H1 (cell line): ENCODE measurements around the gene COLEC12. TPM values are rescaled to one million over a fixed set of nuclear protein-coding genes. Genes with fewer than 3 reads are reported as not detected.

Source experiments
- CTCF ChIA-PET: fragments of 300-600 bp; sonication (Branson Sonifier 250); formaldehyde crosslinking; loops from one replicate; lab custom pipeline; 2021; ENCODE audit not compliant: partially characterized antibody; lab: Charles Lee
- POLR2A ChIA-PET: fragments of 300-600 bp; sonication (Branson Sonifier 250); formaldehyde crosslinking; loops from one replicate; lab custom pipeline; 2021; ENCODE audit warnings: inconsistent platforms; ENCODE audit not compliant: partially characterized antibody; lab: Charles Lee
- DNase-seq, 2 experiments: peaks; one replicate each; pipeline versions ENCODE4 v3.0.0 to v3.0.0-alpha.2; 2010 to 2022; ENCODE audit warnings: low spot score in 2 of 2, low read depth in 1 of 2, mixed read lengths in 1 of 2
- FAIRE-seq: peaks from 2 replicates; lab custom pipeline; 2011; peaks lifted over from hg19 to GRCh38; lab: Jason Lieb, UNC
- H2AFZ ChIP-seq: 2 replicates; pipeline ENCODE4 v1.8.1; 2012; ENCODE audit warnings: low read length, inconsistent platforms
- H2AK5ac ChIP-seq: 2 replicates; pipeline ENCODE4 v1.6.1; 2013; ENCODE audit warnings: low read depth, low read length
- H2BK120ac ChIP-seq: replicated peaks from 2 replicates; pipeline ENCODE3; 2013; ENCODE audit warnings: low read depth, low read length, inconsistent platforms
- H2BK12ac ChIP-seq: 2 replicates; pipeline ENCODE4 v1.6.1; 2013; ENCODE audit warnings: low read depth, low read length
- H2BK15ac ChIP-seq: 2 replicates; pipeline ENCODE4 v1.6.1; 2013; ENCODE audit warnings: low read length
- H2BK20ac ChIP-seq: 2 replicates; pipeline ENCODE4 v1.6.1; 2013; ENCODE audit warnings: low read length
- H2BK5ac ChIP-seq: 2 replicates; pipeline ENCODE4 v1.6.1; 2013; ENCODE audit warnings: low read depth, low read length
- H3K14ac ChIP-seq: 2 replicates; pipeline ENCODE4 v1.6.1; 2013; ENCODE audit warnings: inconsistent platforms; ENCODE audit not compliant: insufficient read length
- H3K18ac ChIP-seq: 2 replicates; pipeline ENCODE4 v1.6.1; 2013; ENCODE audit warnings: low read length; ENCODE audit errors: extremely low read depth
- H3K23ac ChIP-seq: 2 replicates; pipeline ENCODE4 v1.6.1; 2013; ENCODE audit warnings: inconsistent platforms; ENCODE audit not compliant: insufficient read length
- H3K23me2 ChIP-seq: 2 replicates; pipeline ENCODE4 v1.6.1; 2013; ENCODE audit warnings: low read depth, low read length
- H3K27ac ChIP-seq: 2 replicates; pipeline ENCODE4 v1.6.1; 2011; ENCODE audit warnings: low read depth, low read length, inconsistent platforms
- H3K27me3 ChIP-seq, 4 experiments: replicated peaks in 1 of 4; 1 replicate in 1 of 4; 2 replicates in 3 of 4; pipeline versions ENCODE4 v1.6.1 to v1.8.1; 2011 to 2013; ENCODE audit warnings: low read length in 3 of 4, mild to moderate bottlenecking in 3 of 4, inconsistent platforms in 2 of 4, mixed read lengths in 2 of 4, moderate library complexity in 1 of 4; ENCODE audit not compliant: control insufficient read depth in 3 of 4, insufficient read depth in 3 of 4; ENCODE audit errors: extremely low read depth in 1 of 4
- H3K36me3 ChIP-seq, 4 experiments: 2 replicates each; pipeline versions ENCODE4 v1.6.1 to v1.8.1; 2011 to 2013; ENCODE audit warnings: mild to moderate bottlenecking in 4 of 4, low read length in 3 of 4, moderate library complexity in 2 of 4, control low read depth in 1 of 4, inconsistent platforms in 1 of 4; ENCODE audit not compliant: insufficient read depth in 4 of 4, control insufficient read depth in 2 of 4
- H3K4ac ChIP-seq: replicated peaks from 2 replicates; pipeline ENCODE3; 2013; ENCODE audit warnings: low read length, low read depth, mixed read lengths, inconsistent platforms; ENCODE audit not compliant: insufficient read length
- H3K4me1 ChIP-seq, 4 experiments: replicated peaks in 1 of 4; 1 replicate in 1 of 4; 2 replicates in 3 of 4; pipeline versions ENCODE4 v1.6.1 to v1.8.1; 2011 to 2013; ENCODE audit warnings: low read length in 3 of 4, inconsistent platforms in 2 of 4, mixed read lengths in 1 of 4; ENCODE audit not compliant: insufficient read depth in 4 of 4, control insufficient read depth in 3 of 4
- H3K4me2 ChIP-seq, 2 experiments: 2 replicates each; pipeline versions ENCODE4 v1.6.1 to v1.8.1; 2011 to 2013; ENCODE audit warnings: low read depth in 2 of 2, low read length in 2 of 2, control low read depth in 1 of 2, inconsistent platforms in 1 of 2, mild to moderate bottlenecking in 1 of 2; ENCODE audit not compliant: insufficient read depth in 1 of 2
- H3K4me3 ChIP-seq, 4 experiments: fragments of 200-600, 300-600 bp in 1 of 4; sonication (generic), shearing (Covaris generic), sonication (Bioruptor Twin) in 1 of 4; 2 replicates each; pipeline versions ENCODE4 v1.5.1 to v1.8.1; 2011 to 2016; ENCODE audit warnings: low read length in 4 of 4, low read depth in 3 of 4, control low read depth in 2 of 4, inconsistent platforms in 2 of 4, mild to moderate bottlenecking in 2 of 4, mixed read lengths in 1 of 4, moderate library complexity in 1 of 4; ENCODE audit not compliant: insufficient read depth in 2 of 4; ENCODE audit errors: extremely low read depth in 1 of 4
- H3K56ac ChIP-seq: replicated peaks from 2 replicates; pipeline ENCODE3; 2013; ENCODE audit warnings: low read depth, mild to moderate bottlenecking, mixed read lengths, low read length, inconsistent platforms; ENCODE audit not compliant: insufficient read length
- H3K79me1 ChIP-seq: 2 replicates; pipeline ENCODE4 v1.6.1; 2013; ENCODE audit warnings: low read depth, low read length, control low read depth
- H3K79me2 ChIP-seq, 2 experiments: 2 replicates each; pipeline versions ENCODE4 v1.6.1 to v1.8.1; 2012 to 2013; ENCODE audit warnings: low read length in 2 of 2, mild to moderate bottlenecking in 2 of 2, inconsistent platforms in 1 of 2; ENCODE audit not compliant: insufficient read depth in 2 of 2, control insufficient read depth in 1 of 2
- H3K9ac ChIP-seq, 4 experiments: replicated peaks in 1 of 4; 1 replicate in 1 of 4; 2 replicates in 3 of 4; pipeline versions ENCODE4 v1.6.1 to v1.8.1; 2011 to 2013; ENCODE audit warnings: low read depth in 3 of 4, low read length in 3 of 4, control low read depth in 2 of 4, mild to moderate bottlenecking in 2 of 4, moderate library complexity in 2 of 4, inconsistent platforms in 1 of 4; ENCODE audit errors: extremely low read depth in 1 of 4
- H3K9me3 ChIP-seq, 2 experiments: 2 replicates each; pipeline versions ENCODE4 v1.6.1 to v1.8.1; 2012 to 2013; ENCODE audit warnings: mild to moderate bottlenecking in 2 of 2, moderate library complexity in 2 of 2, control low read depth in 1 of 2, inconsistent platforms in 1 of 2, low read depth in 1 of 2, low read length in 1 of 2, mixed read lengths in 1 of 2; ENCODE audit not compliant: insufficient read depth in 2 of 2
- H4K20me1 ChIP-seq, 2 experiments: replicated peaks in 1 of 2; 2 replicates each; pipeline versions ENCODE3 to v1.8.1; 2011 to 2013; ENCODE audit warnings: inconsistent platforms in 2 of 2, low read length in 2 of 2, mild to moderate bottlenecking in 1 of 2; ENCODE audit not compliant: insufficient read depth in 2 of 2, control insufficient read depth in 1 of 2
- H4K5ac ChIP-seq: 2 replicates; pipeline ENCODE4 v1.6.1; 2013; ENCODE audit warnings: low read length, low read depth, mixed read lengths, inconsistent platforms; ENCODE audit not compliant: insufficient read length
- H4K8ac ChIP-seq: 2 replicates; pipeline ENCODE4 v1.8.0; 2013; ENCODE audit warnings: mild to moderate bottlenecking, moderate library complexity, low read length, inconsistent platforms; ENCODE audit not compliant: insufficient read depth; ENCODE audit errors: extremely low read depth
- H4K91ac ChIP-seq: replicated peaks from 2 replicates; pipeline ENCODE3; 2013; ENCODE audit warnings: low read length, mixed read lengths, inconsistent platforms; ENCODE audit not compliant: insufficient read length
- BCL11A ChIP-seq, 2 experiments: IDR thresholded peaks; one replicate each; pipeline ENCODE4 v1.6.1; 2011; ENCODE audit warnings: low read depth in 2 of 2, low read length in 2 of 2, mild to moderate bottlenecking in 2 of 2
- CBX8 ChIP-seq: fragments of 300-800, 300-1000 bp; sonication (generic); IDR thresholded peaks from 2 replicates; pipeline ENCODE4 v1.7.1; 2016; ENCODE audit warnings: low read depth, low read length, borderline replicate concordance
- CHD1 ChIP-seq: IDR thresholded peaks from 2 replicates; pipeline ENCODE4 v1.6.1; 2012; ENCODE audit warnings: low read depth, low read length, improper control_type of control experiment
- CREB1 ChIP-seq: IDR thresholded peaks from 2 replicates; pipeline ENCODE4 v1.6.1; 2012; ENCODE audit warnings: inconsistent platforms
- EP300 ChIP-seq, 2 experiments: IDR thresholded peaks; 1 replicate in 1 of 2; 2 replicates in 1 of 2; pipeline ENCODE4 v1.6.1; 2011 to 2012; ENCODE audit warnings: low read depth in 2 of 2, low read length in 2 of 2, mild to moderate bottlenecking in 2 of 2, borderline replicate concordance in 1 of 2, inconsistent platforms in 1 of 2, moderate library complexity in 1 of 2
- EZH2 ChIP-seq: fragments of 200-600 bp; sonication (generic); IDR thresholded peaks from 2 replicates; pipeline ENCODE4 v1.7.1; 2012; ENCODE audit warnings: low read depth, mild to moderate bottlenecking, moderate library complexity, low read length, inconsistent platforms; ENCODE audit not compliant: severe bottlenecking
- JUN ChIP-seq: IDR thresholded peaks from 2 replicates; pipeline ENCODE4 v1.6.1; 2011; ENCODE audit warnings: low read depth, mild to moderate bottlenecking, improper control_type of control experiment, low read length
- NANOG ChIP-seq: IDR thresholded peaks from 2 replicates; pipeline ENCODE4 v1.6.1; 2011; ENCODE audit warnings: low read length, low read depth, mild to moderate bottlenecking, inconsistent platforms; ENCODE audit not compliant: insufficient read depth, poor library complexity, severe bottlenecking
- RAD21 ChIP-seq, 2 experiments: IDR thresholded peaks in 1 of 2; conservative IDR thresholded peaks in 1 of 2; 2 replicates each; pipeline ENCODE4 v1.6.1; 2011; ENCODE audit warnings: low read depth in 2 of 2, low read length in 2 of 2, improper control_type of control experiment in 1 of 2, inconsistent platforms in 1 of 2, mild to moderate bottlenecking in 1 of 2, moderate library complexity in 1 of 2
- RBBP5 ChIP-seq: IDR thresholded peaks from 2 replicates; pipeline ENCODE4 v1.7.1; 2012; ENCODE audit warnings: low read depth, mild to moderate bottlenecking, inconsistent platforms, low read length, moderate library complexity, borderline replicate concordance
- SUZ12 ChIP-seq: fragments of 200-600 bp; sonication (generic); IDR thresholded peaks from 2 replicates; pipeline ENCODE4 v1.6.1; 2012; ENCODE audit warnings: mild to moderate bottlenecking, inconsistent platforms, low read length, moderate library complexity, mixed read lengths
- WGBS, 2 experiments: shearing (Covaris generic) in 1 of 2; methylation state at CpG; one replicate each; pipeline versions ENCODE4 v1.1.6 to v1.1.7; 2013 to 2015; ENCODE audit warnings: low lambda C conversion rate in 2 of 2, mixed read lengths in 2 of 2, inconsistent platforms in 1 of 2, low coverage in 1 of 2, missing lambda C conversion rate in 1 of 2; ENCODE audit not compliant: insufficient replicate concordance in 2 of 2, insufficient coverage in 1 of 2, insufficient read length in 1 of 2; ENCODE audit errors: extremely low coverage in 1 of 2, missing lambda C conversion rate in 1 of 2; 5-methylcytosine and 5-hydroxymethylcytosine counted together
- polyA plus RNA-seq, 7 experiments: library from polyadenylated mRNA; depleted of rRNA in 3 of 7; stranded (reverse) in 5 of 7; unstranded in 2 of 7; fragments of >200 nt in 5 of 7; fragments of 200-250 nt in 2 of 7; gene quantifications; 1 replicate in 5 of 7; 2 replicates in 1 of 7; 4 replicates in 1 of 7; pipeline versions ENCODE4 v1.2.1 to v1.2.3, GENCODE V29; 2011 to 2013; ENCODE audit warnings: missing spikeins in 2 of 7, mixed read lengths in 2 of 7
- total RNA-seq: library from RNA; stranded (reverse); fragmentation: NEBNext Ultra II Directional; extraction: Animal tissue kit (Norgen Biotek cat#: 25700); gene quantifications from 2 replicates; pipeline ENCODE4 v1.2.1, GENCODE V29; 2021

Gene COLEC12
- total and polyA plus RNA-seq, 2 of the 8 experiments (the other 6 are each of a cell fraction or from before 2014, with no cell fraction given), result 0.44 to 2.3 TPM

DNA sequence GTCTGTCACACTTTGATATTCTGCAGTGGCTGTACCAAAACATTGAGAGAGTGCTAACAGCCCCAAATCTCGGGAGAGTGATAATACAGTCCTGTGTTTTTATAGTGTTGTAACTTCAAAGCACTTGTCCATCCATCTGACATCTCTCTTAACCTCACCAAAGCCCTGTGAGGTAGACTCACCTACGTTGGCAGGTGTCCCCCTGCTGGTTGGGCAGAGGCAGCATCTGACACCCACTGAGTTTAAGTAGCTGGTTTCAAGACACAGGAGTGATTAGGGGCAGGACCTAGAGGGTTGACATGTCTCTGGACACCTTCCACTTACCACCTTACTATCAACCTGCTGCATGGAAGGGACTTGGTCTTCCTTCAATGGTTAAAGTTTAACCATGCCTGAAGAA, 22.9 kb downstream of the COLEC12 start:
- no peak overlapping the region for H2BK20ac ChIP-seq
- H3K23me2 ChIP-seq, result no peaks in the 10 kb centered on the region
- ChIA-PET POLR2A (no interaction called here), CTCF (interaction anchor here (0.7 to 3.5 kb wide), 20 partner anchors 9 to 190 kb away, joined by 3 to 20 read pairs (median 4); partner anchors contain the start of gene CETN1)
- no peak overlapping the region for H4K8ac ChIP-seq
- peak; percentile 28 for FAIRE-seq
- no peak overlapping the region for H2BK120ac ChIP-seq
- no peak overlapping the region for H4K91ac ChIP-seq
- H3K9ac ChIP-seq, result no peak overlapping the region
- no peaks in the 10 kb centered on the region for H3K79me2 ChIP-seq
- no peak for DNase-seq
- H3K23ac ChIP-seq, result no peak overlapping the region
- 59% methylated on average over 2 of the region's 2 CpGs; no CpG with 5 or more reads in 1 of the 2 experiments for WGBS, 2 experiments
- no peaks in the 10 kb centered on the region for H3K79me1 ChIP-seq
- H3K18ac ChIP-seq, result no peak overlapping the region
- H3K4me2 ChIP-seq, result no peak overlapping the region
- H2AK5ac ChIP-seq, result no peak overlapping the region
- no peak overlapping the region for H2AFZ ChIP-seq
- no peak overlapping the region for H2BK15ac ChIP-seq
- H3K4ac ChIP-seq, result no peak overlapping the region
- H4K20me1 ChIP-seq, result no peaks in the 10 kb centered on the region
- H4K5ac ChIP-seq, result no peak overlapping the region
- no peaks in the 10 kb centered on the region; a peak in 1 of 7 replicates for H3K27me3 ChIP-seq
- no peak overlapping the region for H2BK5ac ChIP-seq
- H3K4me3 ChIP-seq, result no peak overlapping the region
- H3K4me1 ChIP-seq, result peaks cover 5 to 17% (median 10%) of the 10 kb centered on the region in 4 experiments
- no peaks in the 10 kb centered on the region for H3K9me3 ChIP-seq
- H2BK12ac ChIP-seq, result no peak overlapping the region
- H3K36me3 ChIP-seq, result no peaks in the 10 kb centered on the region
- no peak overlapping the region for H3K27ac ChIP-seq
- no peak overlapping the region for H3K56ac ChIP-seq
- H3K14ac ChIP-seq, result no peak overlapping the region
- no peak for TF ChIP-seq EZH2
- no peak for TF ChIP-seq CBX8
- TF ChIP-seq CHD1, result no peak
- TF ChIP-seq RAD21 (IDR thresholded peaks at IDR 0.05 in 1 of 2, conservative IDR thresholded peaks at IDR 0.05 in 1 of 2; ENCODE audit: low read depth in 2 of 2, low read length in 2 of 2), result peak; percentile 69 to 78
- no peak for TF ChIP-seq EP300 (IDR thresholded peaks at IDR 0.05; ENCODE audit: borderline replicate concordance in 1 of 2, low read depth in 2 of 2, low read length in 2 of 2)
- no peak for TF ChIP-seq SUZ12
- TF ChIP-seq BCL11A (IDR thresholded peaks at IDR 0.05; ENCODE audit: low read depth in 2 of 2, low read length in 2 of 2), result no peak
- no peak for TF ChIP-seq RBBP5
- no peak for TF ChIP-seq NANOG
- peak; percentile 47; the same call in 1 of the 2 replicates for TF ChIP-seq CREB1
- no peak for TF ChIP-seq JUN
